Endothelial cell of hepatic sinusoid (primary cell): Measurements from ENCODE around the gene MEIS3.
"Not testable (repeated sequence)": the region's sequence is repeated elsewhere in the genome, so short reads cannot be mapped to it uniquely, and the experiment has no call there.

Experiments
- in situ Hi-C: cut with HindIII; loops from 2 replicates; pipeline ENCODE4 v1.10.0; 2017; ENCODE audit warnings: low sequenced_read_pairs

The MEIS3 gene

DNA sequence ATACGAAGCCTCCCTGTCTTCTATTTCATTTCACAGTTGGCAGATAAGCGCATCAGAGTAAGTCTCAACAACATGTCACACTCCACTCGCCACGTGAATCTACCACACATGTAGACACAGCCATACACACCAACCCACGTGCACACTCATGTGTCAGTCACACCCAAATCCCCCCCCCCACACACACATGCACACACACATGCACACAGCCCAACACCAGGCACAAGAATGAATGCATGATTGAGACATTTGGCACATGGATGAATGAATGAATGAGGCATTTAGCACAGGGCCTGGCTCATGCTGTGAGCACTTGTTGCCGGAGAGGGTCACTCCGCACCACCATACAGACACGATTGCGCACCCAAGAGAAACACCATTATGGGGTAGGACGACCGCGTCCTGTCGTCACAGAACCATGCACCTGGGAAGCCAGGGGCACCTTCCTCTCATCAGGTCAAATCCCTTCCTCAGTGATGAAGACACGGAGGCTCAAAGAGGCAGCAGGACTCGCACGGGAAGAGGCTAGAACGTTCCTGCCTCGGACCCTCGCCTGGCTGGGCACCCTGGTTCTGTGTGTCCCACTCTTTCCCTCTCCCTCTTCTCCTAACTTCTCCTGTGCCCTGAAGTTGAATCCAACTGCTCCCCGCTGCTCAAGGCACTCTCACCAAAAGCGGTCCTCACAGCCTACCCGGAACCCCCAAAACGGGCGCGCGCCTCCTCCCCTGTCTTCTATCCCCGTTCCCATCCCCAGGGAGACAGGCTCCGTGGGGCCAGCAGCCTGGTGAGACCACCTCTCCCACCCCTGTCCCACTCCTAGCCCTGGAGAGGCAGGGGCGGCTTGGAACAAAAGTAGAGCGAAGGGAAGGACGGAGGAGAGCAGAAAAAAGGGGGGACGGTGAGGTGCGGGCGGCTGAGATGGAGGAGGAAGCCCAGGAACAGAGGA, 1.3 kb downstream of the MEIS3 start:
- in situ Hi-C loops: no loop called here

DNA sequence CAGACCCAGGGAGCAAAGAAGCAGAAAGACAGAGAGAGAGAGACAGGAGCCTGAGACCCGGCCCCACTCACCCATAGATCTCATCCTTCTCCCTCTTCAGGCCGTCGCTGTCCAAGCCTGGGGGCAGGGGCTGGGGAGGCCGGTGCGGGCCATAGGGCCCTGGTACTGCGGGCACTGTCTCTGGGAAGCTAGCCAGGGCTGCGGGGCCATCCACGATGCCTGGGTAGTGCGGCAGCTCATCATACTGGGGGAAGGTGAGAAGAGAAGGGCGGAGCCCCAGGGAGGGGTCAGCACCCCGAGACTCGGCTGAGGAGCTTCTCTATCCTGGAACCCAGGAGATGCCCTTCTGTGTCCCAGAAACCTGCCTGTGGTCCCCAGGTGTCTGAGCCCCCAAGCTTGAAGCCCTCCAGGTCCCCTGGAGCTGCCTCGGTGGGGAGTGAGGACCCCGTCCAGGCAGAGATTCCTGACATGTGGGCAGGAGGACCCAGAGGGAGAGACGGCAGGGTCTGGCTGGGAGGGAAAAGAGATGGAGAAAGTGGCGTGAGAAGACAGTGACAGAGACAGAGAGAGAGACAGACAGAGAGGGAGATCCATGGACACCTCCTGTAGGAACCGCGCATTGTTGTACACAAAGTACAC, 2.1 kb downstream of the MEIS3 start:
- in situ Hi-C loops: no loop called here

DNA sequence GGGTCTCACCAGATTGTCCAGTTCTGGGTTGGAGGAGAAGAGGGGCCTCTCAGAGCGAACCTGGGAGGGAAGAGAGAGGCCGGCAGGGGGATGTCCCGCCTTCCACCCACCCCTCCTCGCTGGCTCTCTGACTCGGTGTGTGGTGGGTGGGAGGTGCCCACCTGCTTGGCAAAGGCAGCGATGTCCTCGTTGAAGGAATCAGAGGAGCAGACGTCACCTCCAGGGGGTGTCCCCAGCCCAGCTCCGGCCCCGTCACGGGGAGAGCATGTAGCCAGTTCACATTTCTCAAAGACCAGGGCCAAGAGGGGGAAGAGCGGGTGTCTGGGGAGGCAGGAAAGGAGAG, 2.7 kb downstream of the MEIS3 start:
- in situ Hi-C loops: no loop called here

DNA sequence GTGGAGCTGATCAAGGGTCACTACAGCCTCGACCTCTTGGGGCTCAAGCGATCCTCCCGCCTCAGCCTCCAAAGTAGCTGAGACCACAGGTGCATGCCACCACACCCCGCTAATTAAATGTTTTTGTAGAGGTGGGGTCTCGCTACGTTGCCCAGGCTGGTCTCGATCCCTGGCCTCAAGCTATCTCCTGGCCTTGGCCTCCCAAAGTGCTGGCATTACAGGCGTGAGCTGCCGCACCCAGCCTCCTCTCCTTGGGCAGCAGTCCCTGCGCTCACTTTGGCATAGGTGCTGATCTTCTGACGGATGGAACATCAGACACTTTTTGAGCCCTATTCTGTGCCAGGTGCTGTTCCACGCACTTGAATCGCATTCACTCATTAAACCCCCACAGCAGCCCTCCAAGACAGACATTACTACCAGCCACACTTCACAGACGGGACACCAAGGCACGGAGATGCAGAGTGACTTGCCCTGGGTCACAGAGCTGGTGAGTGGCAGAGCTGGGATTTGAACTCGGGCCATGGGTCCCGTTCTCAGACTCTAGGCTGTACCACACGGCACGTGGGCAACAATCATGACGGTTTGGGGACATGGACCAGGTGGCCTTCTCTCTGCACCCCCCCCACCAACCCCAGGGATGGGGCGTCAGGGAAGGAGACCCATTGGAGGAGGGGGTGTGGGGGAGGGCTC, 3.2 kb downstream of the MEIS3 start:
- in situ Hi-C loops: no loop called here

DNA sequence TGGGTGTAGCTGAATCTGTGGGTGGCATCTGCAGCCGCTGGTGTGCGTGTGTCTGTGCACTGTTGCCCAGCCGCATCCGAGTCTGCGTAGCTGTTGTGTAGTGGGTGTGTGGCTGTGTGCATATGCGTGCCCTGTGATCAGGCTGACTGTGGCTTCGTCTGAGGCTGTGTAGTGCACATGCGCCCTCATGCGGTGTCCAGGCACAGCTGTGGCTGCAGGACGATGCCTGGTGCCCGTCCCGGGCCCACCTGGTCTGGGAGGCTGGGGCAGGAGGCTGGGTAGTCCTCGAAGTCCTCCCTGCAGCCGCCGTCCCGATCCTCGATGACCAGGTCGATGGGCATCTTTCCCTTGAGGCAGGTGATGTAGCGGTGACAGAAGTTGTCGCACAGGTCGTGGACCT, 4.9 kb downstream of the MEIS3 start:
- in situ Hi-C loops: no loop called here

DNA sequence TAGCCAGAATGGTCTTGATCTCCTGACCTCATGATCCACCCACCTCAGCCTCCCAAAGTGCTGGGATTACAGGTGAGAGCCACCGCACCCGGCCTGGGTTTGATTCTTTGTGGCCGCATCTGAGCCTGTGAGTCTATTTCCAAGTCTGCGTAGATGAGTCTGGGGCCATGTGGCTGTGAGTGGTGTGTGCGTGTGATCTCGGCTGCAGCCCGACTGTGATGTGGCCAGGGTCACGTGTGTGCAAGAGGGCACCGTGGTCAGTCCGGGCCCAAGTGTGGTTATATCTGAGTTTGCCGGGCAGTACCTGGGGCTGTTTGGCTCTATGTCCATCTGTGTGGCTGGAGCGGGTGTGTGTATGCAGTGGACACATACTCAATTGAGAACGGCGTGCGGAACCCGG, 5.4 kb downstream of the MEIS3 start:
- in situ Hi-C loops: no loop called here

DNA sequence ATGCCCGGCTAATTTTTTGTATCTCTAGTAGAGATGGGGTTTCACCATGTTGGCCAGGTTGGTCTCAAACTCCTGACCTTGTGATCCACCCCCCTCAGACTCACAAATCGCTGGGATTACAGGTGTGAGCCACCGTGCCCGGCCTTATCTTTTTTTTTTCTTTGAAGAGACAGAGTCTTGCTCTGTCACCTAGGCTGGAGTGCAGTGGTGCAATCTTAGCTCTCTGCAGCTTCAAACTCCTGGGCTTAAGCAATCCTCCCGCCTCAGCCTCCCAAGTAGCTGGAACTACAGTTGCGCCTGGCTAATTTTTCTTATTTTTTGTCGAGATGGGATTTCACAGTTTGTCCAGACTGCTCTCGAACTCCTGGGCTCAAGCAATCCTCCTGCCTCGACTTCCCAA, 7.6 kb downstream of the MEIS3 start:
- in situ Hi-C loops: not testable (repeated sequence)

DNA sequence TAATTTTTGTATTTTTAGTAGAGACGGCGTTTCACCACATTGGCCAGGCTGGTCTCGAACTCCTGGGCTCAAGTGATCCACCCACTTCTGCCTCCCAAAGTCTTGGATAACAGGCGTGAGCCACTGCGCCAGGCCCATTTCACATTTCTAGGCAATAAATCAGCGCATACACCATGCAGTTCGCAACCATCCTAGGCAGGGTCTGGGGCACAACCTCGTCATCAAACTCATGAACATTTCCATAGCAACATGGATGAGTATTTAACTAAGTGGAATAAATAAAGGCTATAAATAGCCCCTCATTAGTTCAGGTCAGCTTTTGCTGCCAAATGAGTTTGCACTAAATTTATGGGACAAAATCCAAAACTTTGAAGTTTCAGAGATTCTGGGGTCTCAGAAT, 8.2 kb downstream of the MEIS3 start:
- in situ Hi-C loops: no loop called here

DNA sequence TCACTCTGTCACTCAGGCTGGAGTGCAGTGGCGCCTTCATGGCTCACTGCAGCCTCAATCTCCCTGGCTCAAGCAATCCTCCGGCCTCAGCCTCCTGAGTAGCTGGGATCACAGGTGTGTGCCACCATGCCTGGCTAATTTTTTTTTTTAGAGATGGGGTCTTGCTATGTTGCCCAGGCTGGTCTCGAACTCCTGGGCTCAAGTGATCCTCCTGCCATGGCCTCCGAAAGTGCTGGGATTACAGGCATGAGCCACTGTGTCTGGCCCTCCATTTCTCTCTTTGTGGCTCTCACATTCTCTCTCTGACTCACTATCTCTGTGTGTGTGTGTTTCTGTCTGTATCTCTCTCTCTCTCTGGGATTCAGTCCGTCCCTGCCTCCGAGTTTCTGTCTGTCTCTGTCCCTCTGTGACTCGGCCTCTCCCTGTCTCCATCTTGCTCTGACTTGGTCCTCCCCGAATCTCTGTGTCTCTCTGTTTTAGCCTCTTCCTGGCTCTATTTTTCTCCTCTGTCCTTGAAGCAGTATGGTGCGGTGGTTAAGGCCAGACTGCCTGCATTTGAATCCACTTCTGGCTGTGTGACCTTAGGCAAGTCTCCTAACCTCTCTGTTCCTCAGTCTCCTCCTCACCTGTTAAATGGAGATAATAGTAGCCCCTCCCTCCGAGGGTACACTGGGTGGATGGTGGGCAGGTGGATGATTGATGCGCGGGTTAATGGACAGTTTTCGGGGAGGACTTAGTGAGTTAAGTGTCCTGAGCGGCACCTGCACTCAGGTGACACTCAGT, 11.0 kb downstream of the MEIS3 start:
- in situ Hi-C loops: no loop called here

DNA sequence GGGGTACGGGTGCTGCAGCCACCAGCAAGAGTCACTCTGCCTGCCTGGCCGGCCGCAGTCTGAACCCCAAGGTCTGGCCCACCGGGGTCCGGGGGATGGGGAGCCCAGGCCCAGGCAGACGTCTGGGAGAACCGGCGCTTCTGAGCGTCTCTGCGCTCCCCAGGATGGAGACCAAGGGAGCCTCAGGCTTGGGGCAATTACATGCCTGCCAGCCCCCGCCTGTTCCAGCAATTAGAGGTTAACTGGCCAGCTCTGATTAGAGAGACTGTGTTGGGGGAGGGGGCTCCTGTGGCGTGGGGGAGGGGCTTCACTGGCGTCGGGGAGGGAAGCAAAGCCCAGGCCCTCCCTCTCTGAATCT, 11.9 kb downstream of the MEIS3 start:
- in situ Hi-C loops: no loop called here

DNA sequence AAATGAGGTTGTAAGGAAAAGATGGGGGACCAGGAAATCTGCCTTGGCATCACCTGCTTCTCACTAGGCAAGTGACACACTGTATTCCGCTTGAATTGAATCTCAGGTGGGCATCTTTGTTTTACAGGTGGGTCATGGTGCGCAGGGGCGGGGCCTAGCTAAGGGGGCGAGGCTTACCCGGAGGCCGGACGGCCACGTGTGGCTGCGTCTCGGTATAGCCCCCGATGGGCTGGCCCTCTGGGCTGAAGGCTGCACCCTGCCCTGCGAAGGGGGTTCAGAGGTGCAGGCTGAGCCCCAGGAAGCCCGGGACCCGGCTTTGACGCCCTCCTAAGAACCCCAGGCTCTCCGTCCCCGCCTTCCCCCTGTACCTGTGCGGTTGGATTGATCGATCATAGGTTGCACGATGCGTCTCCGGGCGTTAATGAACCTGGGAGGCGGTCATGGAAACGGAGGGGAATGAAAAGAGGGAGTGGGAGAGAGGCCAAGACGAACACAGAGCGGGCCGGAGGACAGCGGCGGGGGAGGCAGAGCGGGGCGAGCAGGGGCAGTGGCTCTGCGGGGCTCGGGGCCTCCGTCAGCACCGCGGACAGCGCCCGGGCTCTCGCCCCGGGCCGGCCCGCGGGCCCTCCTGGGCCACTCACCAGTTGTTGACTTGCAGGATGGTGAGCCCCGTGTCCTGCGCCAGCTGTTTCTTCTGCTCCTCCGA, 12.5 kb downstream of the MEIS3 start:
- in situ Hi-C loops: no loop called here

DNA sequence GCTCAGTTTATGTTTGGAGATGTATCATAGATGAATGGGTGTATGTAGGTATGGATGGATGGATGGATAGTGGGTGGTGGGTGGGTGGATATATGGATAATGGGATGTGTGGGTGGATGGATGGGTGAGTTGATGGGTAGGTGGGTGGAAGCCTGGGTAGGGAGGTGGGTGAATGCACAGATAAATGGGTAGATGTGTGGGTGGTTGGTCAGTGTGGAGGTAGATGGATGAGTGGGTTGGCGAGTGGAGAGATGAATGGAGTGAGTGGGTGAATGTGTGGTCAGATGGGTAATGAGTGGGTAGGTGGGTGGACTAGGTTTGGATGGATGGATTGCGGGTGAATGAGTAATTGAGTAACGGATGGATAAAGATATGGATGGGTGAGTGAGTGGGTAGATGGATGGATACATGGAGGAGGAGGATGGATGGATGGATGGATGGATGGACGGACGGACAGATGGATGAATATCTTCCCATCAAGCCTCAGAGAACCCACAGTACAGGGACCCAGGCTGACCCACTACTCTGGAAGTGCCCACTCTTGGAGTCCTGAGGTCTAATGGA, 13.4 kb downstream of the MEIS3 start:
- in situ Hi-C loops: no loop called here

DNA sequence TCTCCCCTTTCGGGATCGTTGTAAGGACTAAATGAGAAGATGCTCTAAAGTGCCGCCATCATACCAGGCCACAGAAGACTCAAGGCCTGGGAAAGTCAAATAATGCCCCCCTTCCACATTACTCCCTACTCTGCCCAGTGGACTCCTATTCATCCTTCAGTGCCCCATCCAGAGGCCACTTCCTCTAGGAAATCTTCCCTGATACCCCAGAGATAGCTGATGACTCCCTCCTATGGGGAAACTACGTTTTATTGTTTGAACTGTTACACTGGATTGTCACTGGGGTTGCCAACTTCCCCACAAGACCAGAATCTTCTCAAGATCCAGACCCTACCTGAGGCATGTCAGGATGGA, 14.2 kb downstream of the MEIS3 start:
- in situ Hi-C loops: no loop called here

DNA sequence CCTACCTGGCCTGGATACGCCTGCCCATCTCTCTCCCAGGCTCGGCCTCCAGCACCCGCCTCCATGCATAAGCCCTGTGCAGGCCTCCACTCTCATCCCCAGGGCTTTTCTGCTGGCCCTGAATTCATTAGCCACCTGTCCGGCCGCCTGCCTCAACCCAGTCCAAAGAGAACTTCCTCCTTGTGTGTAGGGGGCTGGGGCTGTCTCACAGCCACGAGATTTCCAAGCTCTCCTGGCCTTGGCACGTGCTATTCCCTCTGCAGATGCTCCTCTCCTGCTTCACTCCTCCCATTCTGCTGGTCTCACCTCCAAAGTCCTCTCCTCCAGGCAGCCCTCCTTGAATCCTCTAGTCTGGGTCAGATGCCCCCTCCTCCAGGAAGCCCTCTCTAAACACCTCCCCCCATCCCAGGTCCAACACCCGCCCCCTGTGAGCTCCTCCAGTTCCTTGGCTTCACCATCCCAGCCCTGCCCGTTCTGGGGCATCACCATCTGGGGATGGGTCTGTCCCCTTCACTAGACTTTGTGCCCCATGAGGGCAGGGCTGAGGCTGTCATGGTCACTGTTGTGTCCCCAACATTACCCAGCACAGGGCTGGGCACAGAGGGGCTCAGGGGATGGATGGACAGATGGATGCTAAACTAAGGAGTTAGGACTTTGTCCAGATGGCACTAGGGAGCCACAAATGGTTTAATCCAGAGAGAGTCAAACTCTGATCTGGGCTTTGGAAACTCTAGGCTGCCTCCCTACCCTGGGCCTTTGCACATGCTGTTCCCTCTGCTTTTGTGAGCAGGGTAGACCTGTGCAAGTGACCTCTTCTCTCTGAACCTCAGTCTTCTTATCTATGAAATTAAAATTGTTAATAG, 14.8 kb downstream of the MEIS3 start:
- in situ Hi-C loops: no loop called here

DNA sequence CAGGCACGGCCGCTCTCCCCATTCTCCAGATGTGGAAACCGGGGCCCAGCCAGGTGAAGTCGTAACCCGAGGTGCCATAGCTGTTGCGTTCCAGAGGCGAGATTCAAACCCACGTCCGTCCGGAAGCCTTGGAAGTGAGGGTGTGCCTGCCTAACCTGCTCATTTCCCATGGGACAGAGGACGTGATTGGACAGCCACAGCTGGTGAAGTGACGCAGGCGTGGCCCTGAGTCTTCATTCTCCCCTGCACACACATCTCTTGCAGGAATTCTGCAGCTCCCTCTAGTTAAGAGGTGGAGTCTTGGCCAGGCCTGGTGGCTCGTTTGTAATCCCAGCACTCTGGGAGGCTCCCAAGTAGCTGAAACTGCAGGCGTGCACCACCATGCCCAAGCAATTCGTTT, 16.8 kb downstream of the MEIS3 start:
- in situ Hi-C loops: no loop called here

DNA sequence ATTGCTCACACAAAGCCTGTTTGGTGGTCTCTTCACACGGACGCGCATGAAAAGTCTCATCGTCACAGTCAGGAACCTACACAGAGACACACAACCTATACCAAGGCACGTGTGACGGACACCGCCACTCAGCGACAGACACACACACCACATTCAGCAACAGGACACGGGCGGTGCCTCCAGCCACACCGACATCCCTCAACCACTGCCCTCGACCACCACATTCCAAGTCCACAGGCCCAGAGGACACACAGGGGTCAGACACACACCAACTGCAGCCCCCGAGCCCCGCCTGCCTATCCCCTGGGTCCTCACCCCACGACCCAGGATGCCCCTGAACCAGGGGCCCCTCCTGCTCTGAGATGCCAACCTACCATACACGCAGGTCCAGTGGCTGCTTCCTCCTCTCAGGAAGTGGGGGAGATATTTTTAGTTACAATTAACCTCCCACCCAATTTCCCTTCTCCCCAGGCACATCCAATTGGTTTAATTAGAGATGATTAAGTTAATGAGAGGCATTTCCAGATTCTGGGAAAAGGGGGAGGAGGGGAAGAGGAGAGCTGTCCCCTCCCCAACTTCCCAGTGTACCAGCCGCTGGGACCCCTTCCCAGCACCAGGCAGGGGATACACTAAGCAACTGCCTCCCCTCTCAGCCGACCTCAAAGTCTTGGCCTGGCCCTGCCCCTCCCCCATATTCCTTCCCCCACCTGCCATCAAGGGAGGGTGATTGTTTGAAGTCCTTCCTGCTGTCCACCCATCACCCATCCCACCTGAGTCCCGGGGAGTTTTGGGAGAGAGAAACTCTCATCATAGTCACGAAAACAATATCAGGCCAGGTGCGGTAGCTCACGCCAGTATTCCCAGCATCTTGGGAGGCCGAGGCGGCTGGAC, 20.4 kb downstream of the MEIS3 start:
- in situ Hi-C loops: no loop called here

DNA sequence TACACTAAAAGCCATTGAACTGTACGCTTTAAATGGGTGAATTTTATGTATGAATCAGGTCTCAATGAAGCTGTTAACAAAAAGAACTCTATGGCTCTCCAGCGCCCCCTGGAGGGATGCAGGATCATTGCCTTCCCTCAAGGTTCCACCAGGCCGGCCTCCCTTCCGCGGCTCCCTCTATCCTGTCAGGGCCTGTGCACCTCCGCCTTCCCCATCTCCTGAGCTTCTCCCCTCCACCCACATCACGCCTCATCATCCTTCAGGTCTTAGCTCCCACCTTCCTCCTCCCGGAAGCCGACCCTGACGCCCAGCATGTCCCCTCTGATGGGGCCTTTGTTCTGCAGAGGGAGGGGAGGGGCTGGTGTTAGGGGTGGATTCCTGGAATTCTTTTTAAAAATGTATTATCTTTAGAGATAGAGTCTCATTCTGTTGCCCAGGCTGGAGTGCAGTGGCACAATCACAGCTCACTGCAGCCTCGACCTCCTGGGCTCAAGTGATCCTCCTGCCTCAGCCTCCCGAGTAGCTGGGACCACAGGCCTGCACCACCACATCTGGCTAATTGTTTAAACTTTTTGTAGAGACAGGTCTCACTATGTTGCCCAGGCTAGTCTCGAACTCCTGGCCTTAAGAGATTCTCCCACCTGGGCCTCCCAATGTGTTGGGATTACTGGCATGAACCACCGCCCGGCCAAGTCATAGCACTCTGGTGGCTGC, 27.7 kb downstream of the MEIS3 start:
- in situ Hi-C loops: no loop called here
